Activated T-cell treated with anti-CD3 and anti-CD28 coated beads, Interleukin-2, amount 50 U/mL, for 4 hours (primary cell): ENCODE measurements around the gene SEMA3C. TPM values are rescaled to one million over a fixed set of nuclear protein-coding genes. Genes with fewer than 3 reads are reported as not detected.

Source experiments
- ATAC-seq, 2 donors: fragments of 200-7000 bp; cut with Tn5 transposase; one replicate each; pipeline ENCODE4 v1.10.0; 2021
- DNase-seq: peaks from one replicate; pipeline ENCODE4 v3.0.0-alpha.2; 2020
- H3K27me3 Mint-ChIP-seq: one replicate; pipeline ENCODE4 v1.8.0; 2021; ENCODE audit warnings: low read depth, mixed read lengths
- H3K36me3 Mint-ChIP-seq: one replicate; pipeline ENCODE4 v1.8.0; 2022; ENCODE audit warnings: mixed read lengths; ENCODE audit not compliant: insufficient read depth
- H3K4me1 Mint-ChIP-seq: one replicate; pipeline ENCODE4 v1.8.0; 2021; ENCODE audit warnings: low read depth, mixed read lengths
- H3K4me3 Mint-ChIP-seq: one replicate; pipeline ENCODE4 v1.8.0; 2021; ENCODE audit warnings: mild to moderate bottlenecking, moderate library complexity, mixed read lengths
- H3K9me3 Mint-ChIP-seq: one replicate; pipeline ENCODE4 v1.8.0; 2021; ENCODE audit warnings: mixed read lengths
- total RNA-seq, 3 donors: library from RNA; stranded (reverse); gene quantifications; one replicate each; pipeline ENCODE4 v1.2.1, GENCODE V29; 2021

The SEMA3C gene
- total RNA-seq, 3 donors from 2014 or later = 0.11 to 0.16 (median 0.13) TPM

DNA sequence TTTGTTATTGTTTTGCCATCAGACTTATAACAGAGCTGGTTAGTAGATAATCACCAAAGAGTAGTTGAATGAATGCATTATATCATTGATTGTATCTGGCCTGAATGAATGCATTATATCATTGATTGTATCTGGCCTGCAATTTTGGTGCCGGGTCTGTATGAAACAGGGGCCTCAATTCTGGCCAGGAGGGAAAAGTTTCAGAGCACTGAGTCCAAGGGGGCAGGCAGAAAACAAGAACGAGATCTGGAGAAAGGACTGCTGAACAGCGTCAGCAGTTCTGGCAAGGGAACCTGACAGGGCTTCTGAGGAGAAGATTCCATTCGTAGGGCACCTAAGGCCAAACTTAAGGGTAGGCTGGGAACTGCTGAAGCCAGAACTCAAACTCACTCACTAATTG, 128.0 kb downstream of the SEMA3C start:
- ATAC-seq = no peak
- H3K4me3 Mint-ChIP-seq = no peak overlapping the region
- H3K9me3 Mint-ChIP-seq = peaks cover 8% of the 10 kb centered on the region
- H3K27me3 Mint-ChIP-seq = no peaks in the 10 kb centered on the region
- no peaks in the 10 kb centered on the region for H3K4me1 Mint-ChIP-seq
- DNase-seq = no peak
- no peaks in the 10 kb centered on the region for H3K36me3 Mint-ChIP-seq

DNA sequence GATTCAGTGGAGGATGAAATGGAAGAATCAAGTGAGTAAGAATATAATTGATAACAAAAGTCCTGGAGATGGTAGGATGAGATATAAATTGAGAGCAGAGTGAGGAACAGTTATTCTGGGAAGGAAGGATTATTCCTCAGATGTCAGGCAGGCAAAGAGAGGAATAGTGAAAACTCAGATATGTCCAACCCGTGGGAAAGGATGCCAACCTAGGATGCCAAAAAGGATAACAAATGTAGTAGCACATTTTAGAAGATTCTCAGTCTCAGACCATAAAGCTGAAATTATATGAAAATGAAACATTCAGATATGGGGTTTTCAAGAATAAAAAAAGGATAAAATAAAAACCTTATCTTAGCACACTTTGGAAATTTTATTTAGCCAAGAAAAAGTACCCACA, 131.1 kb downstream of the SEMA3C start:
- no peak overlapping the region for H3K4me3 Mint-ChIP-seq
- no peaks in the 10 kb centered on the region for H3K4me1 Mint-ChIP-seq
- H3K27me3 Mint-ChIP-seq = no peaks in the 10 kb centered on the region
- DNase-seq = no peak
- H3K36me3 Mint-ChIP-seq = no peaks in the 10 kb centered on the region
- peaks cover 5% of the 10 kb centered on the region for H3K9me3 Mint-ChIP-seq
- no peak for ATAC-seq

DNA sequence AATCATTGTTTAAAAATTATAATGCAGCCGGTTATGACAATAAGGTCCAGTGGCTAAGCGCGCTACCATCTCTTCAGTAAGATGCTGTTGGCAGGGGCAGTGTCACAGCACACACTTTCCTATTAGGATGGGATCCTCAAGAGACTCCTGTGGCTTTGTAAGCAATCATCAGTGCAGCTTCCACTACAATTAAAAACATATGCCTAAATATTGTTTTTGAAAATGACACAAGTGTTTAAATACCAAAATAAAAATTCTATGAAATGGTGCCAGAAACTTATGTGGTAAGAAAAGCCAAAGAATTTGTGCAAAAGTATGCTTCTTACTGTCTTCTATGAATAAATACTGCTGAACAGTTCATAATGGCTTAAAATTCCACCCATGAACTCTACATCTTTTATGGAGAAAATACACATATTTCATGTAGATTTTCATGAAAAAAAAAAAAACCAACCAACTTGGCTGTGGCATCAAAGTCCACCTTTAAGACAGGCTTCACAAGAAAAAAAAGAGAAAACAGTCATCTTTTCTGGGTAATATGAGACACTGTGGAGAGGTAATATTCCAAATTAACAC, 132.8 kb downstream of the SEMA3C start:
- H3K4me3 Mint-ChIP-seq = no peak overlapping the region
- no peaks in the 10 kb centered on the region for H3K27me3 Mint-ChIP-seq
- DNase-seq = no peak
- H3K36me3 Mint-ChIP-seq = no peaks in the 10 kb centered on the region
- no peak for ATAC-seq
- no peaks in the 10 kb centered on the region for H3K4me1 Mint-ChIP-seq
- peaks cover 5% of the 10 kb centered on the region for H3K9me3 Mint-ChIP-seq

DNA sequence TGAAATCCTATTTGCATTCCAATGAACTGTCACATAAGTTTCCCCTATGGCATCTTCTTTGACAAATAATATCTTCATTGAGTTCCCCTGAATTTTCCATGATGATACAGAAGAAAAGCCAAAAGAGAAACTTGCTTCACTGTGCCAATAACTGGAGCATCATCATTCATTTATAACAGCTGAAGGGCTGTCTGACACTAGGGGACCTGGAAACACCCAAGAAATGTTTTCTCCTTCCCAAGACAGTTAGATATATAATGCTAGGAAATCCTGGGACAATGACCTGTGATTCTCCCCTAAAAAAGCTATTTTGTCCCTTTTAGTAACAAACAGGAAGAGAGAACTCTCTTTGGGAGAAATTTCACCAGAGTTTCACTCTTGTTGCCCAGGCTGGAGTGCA, 133.6 kb downstream of the SEMA3C start:
- DNase-seq = no peak
- Mint-ChIP-seq H3K27me3 (no peaks in the 10 kb centered on the region), H3K4me1 (no peaks in the 10 kb centered on the region), H3K4me3 (no peak overlapping the region), H3K36me3 (no peaks in the 10 kb centered on the region), H3K9me3 (peaks cover 5% of the 10 kb centered on the region)
- no peak for ATAC-seq

DNA sequence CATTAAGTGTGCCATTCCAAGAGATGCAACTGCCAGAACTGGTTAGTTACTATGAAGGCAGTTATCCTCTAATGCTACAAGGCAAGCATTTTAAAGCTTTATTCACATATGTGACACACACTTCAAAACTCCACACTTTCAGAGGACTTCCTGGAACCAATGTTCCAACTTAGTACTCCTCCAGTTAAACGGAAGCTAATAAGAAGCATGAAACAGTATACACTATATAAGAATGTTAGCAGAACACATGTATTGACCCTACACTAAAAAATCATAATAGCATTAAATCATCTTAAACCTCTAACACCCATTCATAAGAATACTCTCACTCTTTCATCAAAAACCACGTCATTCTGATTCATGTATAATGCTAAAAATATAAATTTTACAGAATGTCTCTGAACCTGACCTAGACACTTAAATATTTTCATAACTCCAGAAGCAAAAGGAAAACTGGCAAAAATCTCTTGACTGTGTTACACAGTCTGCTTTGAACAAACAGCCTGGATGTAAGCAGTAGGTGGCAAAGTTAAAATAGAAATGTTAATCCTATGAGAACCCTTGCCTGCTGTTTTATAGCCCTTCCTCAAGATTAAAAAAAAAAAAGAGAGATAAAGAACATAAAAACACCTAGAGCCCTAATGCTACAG, 135.0 kb downstream of the SEMA3C start:
- Mint-ChIP-seq H3K4me3 (no peak overlapping the region), H3K4me1 (no peaks in the 10 kb centered on the region), H3K27me3 (no peaks in the 10 kb centered on the region), H3K9me3 (peaks cover 7% of the 10 kb centered on the region), H3K36me3 (no peaks in the 10 kb centered on the region)
- ATAC-seq = no peak
- no peak for DNase-seq

DNA sequence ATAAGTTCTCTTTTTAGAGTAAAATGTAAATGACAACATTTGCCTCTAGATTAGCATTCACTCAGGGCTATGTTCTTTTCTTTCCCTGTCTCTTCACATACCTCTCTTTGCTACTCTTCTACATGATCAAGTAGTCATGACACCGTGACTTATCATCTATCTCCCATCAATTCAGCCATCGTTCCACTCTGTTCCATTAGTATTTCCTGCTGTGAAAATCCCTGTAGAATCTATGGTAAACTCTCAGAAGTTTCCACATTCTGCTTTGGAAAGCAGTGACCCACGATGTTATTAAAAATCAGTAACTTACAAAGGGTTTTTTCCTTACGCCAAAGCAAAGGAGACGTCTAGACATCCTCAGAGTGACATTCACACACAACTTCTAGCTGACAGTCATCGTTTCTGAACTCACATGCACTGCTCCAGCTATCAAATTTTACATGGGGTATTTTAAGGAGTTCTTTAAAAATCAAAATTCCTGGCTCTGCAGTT, 135.6 kb downstream of the SEMA3C start:
- no peaks in the 10 kb centered on the region for H3K36me3 Mint-ChIP-seq
- H3K4me3 Mint-ChIP-seq = no peak overlapping the region
- peaks cover 11% of the 10 kb centered on the region for H3K9me3 Mint-ChIP-seq
- no peaks in the 10 kb centered on the region for H3K27me3 Mint-ChIP-seq
- H3K4me1 Mint-ChIP-seq = no peaks in the 10 kb centered on the region
- DNase-seq (no peak), ATAC-seq (no peak)

DNA sequence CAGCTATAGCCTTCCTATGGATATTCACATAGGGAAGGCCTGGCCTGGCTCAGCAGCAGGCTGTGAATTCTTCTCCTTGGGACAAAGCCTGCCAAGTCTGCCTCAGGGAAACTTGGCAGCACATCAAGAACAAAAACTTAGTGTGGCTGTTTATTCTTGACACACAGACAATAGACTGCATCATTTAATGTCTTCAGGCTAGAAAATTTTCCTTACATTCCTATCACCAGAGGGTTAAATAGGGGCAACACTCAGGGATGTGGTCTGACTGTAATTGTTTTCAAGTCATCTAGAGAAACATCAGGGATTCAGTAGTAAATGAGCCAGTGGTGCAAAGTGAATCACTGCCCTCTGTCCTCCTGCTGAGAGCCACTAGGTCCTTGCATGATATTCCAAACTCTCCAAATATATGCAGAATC, 137.3 kb downstream of the SEMA3C start:
- no peaks in the 10 kb centered on the region for H3K36me3 Mint-ChIP-seq
- H3K4me1 Mint-ChIP-seq = no peaks in the 10 kb centered on the region
- no peaks in the 10 kb centered on the region for H3K27me3 Mint-ChIP-seq
- DNase-seq (no peak), ATAC-seq (no peak)
- H3K9me3 Mint-ChIP-seq = peaks cover 6% of the 10 kb centered on the region
- no peak overlapping the region for H3K4me3 Mint-ChIP-seq

DNA sequence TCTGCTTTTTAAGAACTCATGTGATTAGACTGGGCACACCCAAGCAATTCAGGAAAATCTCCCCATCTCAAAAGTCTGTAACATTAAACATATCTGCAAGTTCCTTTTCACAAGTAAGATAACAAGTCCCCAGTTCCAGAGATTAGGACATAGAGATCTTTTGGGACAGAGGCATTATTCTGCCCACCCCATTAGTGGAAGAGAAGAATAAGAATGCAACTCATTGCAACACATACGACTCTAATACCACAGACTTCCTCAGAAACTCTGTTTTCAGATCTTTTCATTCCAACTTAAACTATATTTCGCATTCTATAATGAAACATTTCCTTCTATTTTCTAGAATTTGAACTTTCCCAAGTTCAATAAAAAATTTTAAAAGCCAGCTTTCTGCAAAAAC, 137.7 kb downstream of the SEMA3C start:
- Mint-ChIP-seq H3K27me3 (no peaks in the 10 kb centered on the region), H3K4me1 (no peaks in the 10 kb centered on the region), H3K9me3 (peaks cover 6% of the 10 kb centered on the region), H3K36me3 (no peaks in the 10 kb centered on the region), H3K4me3 (no peak overlapping the region)
- DNase-seq (no peak), ATAC-seq (no peak)

DNA sequence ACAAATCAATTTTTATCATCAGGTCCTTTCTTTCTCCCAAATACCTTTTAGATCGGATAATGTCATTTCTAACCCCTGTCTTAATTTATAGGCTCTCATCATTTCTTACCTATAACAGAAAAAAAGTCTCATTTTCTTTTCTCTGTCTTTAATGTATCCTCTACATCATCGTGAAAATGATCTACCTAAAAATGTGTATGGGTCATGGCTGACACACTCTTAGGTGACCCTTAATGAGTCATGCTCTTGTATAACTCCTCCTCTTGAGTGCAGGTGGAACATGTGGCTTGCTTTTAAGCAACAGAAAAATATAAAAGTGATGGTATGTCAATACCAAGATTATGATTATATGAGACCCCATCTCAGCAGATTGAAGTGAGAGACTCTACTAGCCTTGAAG, 139.4 kb downstream of the SEMA3C start:
- Mint-ChIP-seq H3K9me3 (peaks cover 6% of the 10 kb centered on the region), H3K4me3 (no peak overlapping the region), H3K27me3 (no peaks in the 10 kb centered on the region), H3K36me3 (no peaks in the 10 kb centered on the region), H3K4me1 (no peaks in the 10 kb centered on the region)
- DNase-seq = no peak
- no peak for ATAC-seq

DNA sequence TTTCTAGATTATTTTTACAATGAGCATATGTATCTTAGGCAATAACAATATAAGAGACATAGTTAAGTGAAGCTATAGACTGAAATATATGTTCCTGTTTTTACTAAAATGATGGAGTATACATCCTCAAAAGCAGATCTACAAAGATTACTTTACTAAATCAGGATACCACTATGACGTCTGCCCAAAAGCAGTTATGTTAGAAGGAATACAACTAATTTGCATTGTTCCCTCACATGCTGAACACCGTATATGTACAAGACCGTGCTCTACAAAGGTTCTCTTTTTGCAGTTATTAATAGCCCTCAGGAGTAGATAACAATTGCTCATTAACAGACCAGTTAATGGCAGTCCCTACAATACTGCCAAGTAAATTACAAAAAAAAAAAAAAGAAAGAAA, 143.0 kb downstream of the SEMA3C start:
- H3K27me3 Mint-ChIP-seq = no peaks in the 10 kb centered on the region
- H3K9me3 Mint-ChIP-seq = peaks cover 10% of the 10 kb centered on the region
- H3K36me3 Mint-ChIP-seq = no peaks in the 10 kb centered on the region
- H3K4me3 Mint-ChIP-seq = no peak overlapping the region
- ATAC-seq = no peak
- no peak for DNase-seq
- H3K4me1 Mint-ChIP-seq = no peaks in the 10 kb centered on the region

DNA sequence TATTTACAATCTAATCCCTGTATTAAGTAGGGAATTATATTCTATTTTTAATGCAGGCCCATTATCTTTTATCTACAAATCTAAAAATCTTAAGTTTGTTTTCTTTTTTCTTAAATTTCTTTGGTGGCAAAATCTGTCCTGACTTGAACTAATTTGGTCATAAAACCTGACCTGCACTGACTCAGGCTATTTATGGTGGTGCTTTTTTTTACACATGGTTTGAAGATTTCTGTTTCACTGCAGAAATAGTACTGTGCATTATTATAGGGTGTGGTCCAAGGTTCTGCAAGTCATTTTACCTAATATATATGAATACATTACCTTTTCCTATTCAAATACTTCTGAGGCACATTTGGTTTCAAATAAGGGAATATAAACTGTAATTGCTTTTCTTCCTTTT, 143.4 kb downstream of the SEMA3C start:
- H3K4me1 Mint-ChIP-seq = no peaks in the 10 kb centered on the region
- H3K9me3 Mint-ChIP-seq = peaks cover 10% of the 10 kb centered on the region

DNA sequence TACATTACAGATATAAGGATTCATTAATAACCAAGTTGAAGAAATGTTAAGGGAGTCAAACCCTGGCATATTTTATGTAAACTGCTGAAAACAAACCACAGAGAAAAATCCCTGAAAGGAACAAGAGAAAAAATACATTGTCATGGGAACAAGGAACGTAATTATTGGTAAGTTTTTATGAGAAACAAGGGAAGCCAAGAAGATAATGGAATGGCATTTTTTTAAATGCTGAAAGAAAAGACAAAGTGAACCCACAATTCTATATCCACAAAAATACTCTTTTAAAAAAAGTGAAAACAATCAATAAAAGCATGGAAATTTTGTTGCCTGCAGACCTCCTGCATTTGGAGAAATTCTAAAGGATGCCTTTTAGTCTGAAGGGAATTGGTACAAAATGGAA, 144.0 kb downstream of the SEMA3C start:
- no peaks in the 10 kb centered on the region for H3K27me3 Mint-ChIP-seq
- peaks cover 10% of the 10 kb centered on the region for H3K9me3 Mint-ChIP-seq
- ATAC-seq (no peak), DNase-seq (no peak)
- H3K4me1 Mint-ChIP-seq = no peaks in the 10 kb centered on the region
- H3K4me3 Mint-ChIP-seq = no peak overlapping the region
- H3K36me3 Mint-ChIP-seq = no peaks in the 10 kb centered on the region

More for the DNA sequence above, 143.4 kb downstream of the SEMA3C start:
- Mint-ChIP-seq H3K36me3 (no peaks in the 10 kb centered on the region), H3K27me3 (no peaks in the 10 kb centered on the region), H3K4me3 (no peak overlapping the region)
- DNase-seq = no peak
- no peak for ATAC-seq

DNA sequence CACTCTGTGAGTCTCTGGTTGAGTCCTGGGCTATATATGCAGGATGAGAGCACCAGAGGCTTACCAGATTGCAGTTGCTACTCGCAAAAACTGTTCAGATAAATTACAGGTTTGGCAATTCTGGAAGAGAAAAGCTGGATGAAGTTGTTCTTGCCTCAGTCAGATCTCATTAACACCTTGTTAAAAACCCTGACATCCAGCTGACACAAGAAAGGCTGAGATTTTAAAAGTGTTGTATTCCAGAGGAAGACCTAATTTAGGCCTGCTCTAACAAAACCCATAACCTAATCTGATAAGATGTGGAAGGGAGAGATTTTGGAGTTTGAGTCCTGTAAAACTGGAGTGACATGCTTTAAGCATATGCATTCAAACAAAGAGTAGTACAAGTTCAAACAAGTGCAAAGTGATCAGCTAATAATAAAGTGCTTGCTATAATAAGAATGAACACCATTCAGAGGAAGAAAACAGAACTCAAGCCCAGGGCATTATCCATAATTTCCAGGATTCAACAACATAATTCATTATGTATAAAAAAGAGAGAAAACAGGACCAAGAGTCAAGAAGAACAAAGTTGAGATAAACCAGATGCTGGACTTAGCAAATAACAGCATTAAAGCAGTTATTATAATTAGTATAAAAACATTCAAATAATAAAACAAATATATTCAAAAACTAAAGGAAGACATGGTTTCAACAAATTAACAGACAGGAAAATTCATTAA, 144.9 kb downstream of the SEMA3C start:
- DNase-seq (no peak), ATAC-seq (no peak)
- Mint-ChIP-seq H3K4me1 (no peaks in the 10 kb centered on the region), H3K9me3 (peaks cover 9% of the 10 kb centered on the region), H3K27me3 (no peaks in the 10 kb centered on the region), H3K36me3 (no peaks in the 10 kb centered on the region), H3K4me3 (no peak overlapping the region)

DNA sequence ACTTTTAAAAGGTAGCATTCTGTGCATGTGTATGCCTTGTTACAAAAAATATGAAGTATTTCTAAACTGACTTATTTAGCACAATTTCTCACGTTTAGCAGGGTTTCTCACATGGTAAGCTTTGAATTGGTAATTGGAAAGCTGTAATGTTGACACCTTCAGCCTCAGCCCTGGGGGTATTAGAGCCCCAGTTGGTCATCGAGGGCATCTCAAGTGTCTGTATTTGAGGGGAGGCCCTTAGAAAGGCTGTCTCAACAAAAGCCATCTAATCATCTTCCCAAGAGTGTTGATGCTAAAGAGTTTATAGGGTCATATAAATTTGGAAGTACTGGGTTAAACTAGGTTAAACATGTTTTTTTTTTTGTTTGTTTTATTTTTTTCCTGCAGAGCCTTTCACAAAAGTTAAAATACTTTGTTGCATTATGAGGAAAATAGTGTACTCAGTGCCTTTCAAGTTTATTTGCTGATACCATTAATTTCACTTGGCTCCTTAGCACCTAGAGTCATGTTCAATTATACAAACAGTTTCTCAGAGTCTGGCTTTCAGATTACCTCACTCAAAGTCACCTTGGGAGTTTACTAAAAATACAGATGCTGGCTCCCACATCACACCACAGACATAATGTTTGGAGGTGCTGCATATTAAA, 146.4 kb downstream of the SEMA3C start:
- no peaks in the 10 kb centered on the region for H3K36me3 Mint-ChIP-seq
- peaks cover 4% of the 10 kb centered on the region for H3K9me3 Mint-ChIP-seq
- H3K27me3 Mint-ChIP-seq = no peaks in the 10 kb centered on the region
- H3K4me3 Mint-ChIP-seq = no peak overlapping the region
- no peak for ATAC-seq
- no peak for DNase-seq
- H3K4me1 Mint-ChIP-seq = no peaks in the 10 kb centered on the region
